H1 (cell line): ENCODE data around the gene CLIP4. TPM values are rescaled to one million over a fixed set of nuclear protein-coding genes. Genes with fewer than 3 reads are reported as not detected.

Experiments used
- KDM5A ChIP-seq: fragments of 200-600 bp; IDR thresholded peaks from 2 replicates; pipeline ENCODE4 v1.7.1; 2012; ENCODE audit warnings: mild to moderate bottlenecking, low read length, inconsistent platforms, mixed read lengths
- ZNF274 ChIP-seq: IDR thresholded peaks from 2 replicates; pipeline ENCODE4 v1.7.0; 2012; ENCODE audit warnings: low read length, borderline replicate concordance; ENCODE audit errors: extremely low read depth
- polyA plus RNA-seq, 7 experiments: library from polyadenylated mRNA; depleted of rRNA in 3 of 7; stranded (reverse) in 5 of 7; unstranded in 2 of 7; fragments of >200 nt in 5 of 7; fragments of 200-250 nt in 2 of 7; gene quantifications; 1 replicate in 5 of 7; 2 replicates in 1 of 7; 4 replicates in 1 of 7; pipeline versions ENCODE4 v1.2.1 to v1.2.3, GENCODE V29; 2011 to 2013; ENCODE audit warnings: missing spikeins in 2 of 7, mixed read lengths in 2 of 7
- total RNA-seq: library from RNA; stranded (reverse); fragmentation: NEBNext Ultra II Directional; extraction: Animal tissue kit (Norgen Biotek cat#: 25700); gene quantifications from 2 replicates; pipeline ENCODE4 v1.2.1, GENCODE V29; 2021

Gene CLIP4
- total and polyA plus RNA-seq, 2 of the 8 experiments (the other 6 are each of a cell fraction or from before 2014, with no cell fraction given), result 0.08 to 0.09 TPM

GRCh38 chr2:29202819-29203495 lies 87.7 kb downstream of the CLIP4 start (continued):
- TF ChIP-seq ZNF274 (no peak), KDM5A (no peak)
- TF ChIP-seq, all 59 proteins: peak for 0
